NCI-H345 treated with DMSO at 0.1 percent for 48 hours (cell line): Measurements from ENCODE around the gene FCSK.
"Not testable (repeated sequence)": the region's sequence is repeated elsewhere in the genome, so short reads cannot be mapped to it uniquely, and the experiment has no call there.

Experiments used
- DNase-seq: peaks from one replicate; lab custom pipeline; 2025; ENCODE audit not compliant: unreplicated experiment; lab: John Stamatoyannopoulos, UW

Gene FCSK

GRCh38 chr16:70522216-70523075 is 68.1 kb downstream of the FCSK start:
- no peak for DNase-seq

- peak; percentile 79 for DNase-seq
Observed at GRCh38 chr16:70523076-70523742, 68.8 kb downstream of the FCSK start, which contains the start of gene COG4. Gene COG4, minus strand, starts transcription at chr16:70523554. Its CDS starts 11 bp downstream, at chr16:70523543.

- peak; percentile 26 for DNase-seq
Observed at GRCh38 chr16:70523743-70524398, 69.5 kb downstream of the FCSK start, which contains the start of gene SF3B3. Gene SF3B3, plus strand, starts transcription at chr16:70523816. Its CDS starts 2,841 bp downstream, at chr16:70526657.

- not testable (repeated sequence) for DNase-seq
Observed at GRCh38 chr16:70524399-70524825, 70.0 kb downstream of the FCSK start.

- no peak for DNase-seq
Observed at GRCh38 chr16:70526403-70526802, 72.0 kb downstream of the FCSK start.

- no peak for DNase-seq
Observed at GRCh38 chr16:70527315-70527996, 73.1 kb downstream of the FCSK start.

GRCh38 chr16:70529051-70529777 is 74.8 kb downstream of the FCSK start:
- DNase-seq = no peak
